Measurements from ENCODE around the gene CELSR1. TPM values are rescaled to one million over a fixed set of nuclear protein-coding genes. Genes with fewer than 3 reads are reported as not detected.

The CELSR1 gene
- total and polyA plus RNA-seq, 8 donors: 24.6 to 59.8 (median 33.3) TPM

- Histone ChIP-seq H3K36me3 (peaks cover 0 to 13% of the 10 kb centered on the region in 2 donors), H3K27ac (no peak overlapping the region), H3K4me3 (no peak overlapping the region), H3K9me3 (no peaks in the 10 kb centered on the region), H3K4me1 (no peaks in the 10 kb centered on the region), H3K27me3 (no peaks in the 10 kb centered on the region)
- DNase-seq: no peak
- no peak for ATAC-seq
- TF ChIP-seq CTCF (IDR thresholded peaks at IDR 0.05): no peak
- intact Hi-C loops (cut with DNase I): loop anchor here in 1 of 2 donors (10.0 kb wide), 1 partner anchor 317 kb away; no protein-coding TSS in a partner anchor
Measured at GRCh38 chr22:46312056-46312455, 225.4 kb downstream of the CELSR1 start.

Other genes starting within 250 kb of the CELSR1 start
- 1 to 10 TPM; 1.5 to 6.4 TPM for gene GTSE1, start 240.8 kb downstream of the CELSR1 start, total RNA-seq
- 10 to 100 TPM; 11.8 to 30.6 (median 16.5) TPM for gene GTSE1, start 240.8 kb downstream of the CELSR1 start, polyA plus RNA-seq (ENCODE audit: insufficient read length in 6 of 6)
- gene TRMU, start 201.9 kb downstream of the CELSR1 start, total RNA-seq: 10 to 100 TPM; 34.1 to 35.8 TPM
- 10 to 100 TPM; 39.9 to 53.1 (median 45.8) TPM for gene TRMU, start 201.9 kb downstream of the CELSR1 start, polyA plus RNA-seq (ENCODE audit: insufficient read length in 6 of 6)
- gene GRAMD4, start 82.8 kb upstream of the CELSR1 start, total RNA-seq: 10 to 100 TPM; 61.8 to 78.2 TPM
- 10 to 100 TPM; 25.2 to 51.9 (median 34.7) TPM for gene GRAMD4, start 82.8 kb upstream of the CELSR1 start, polyA plus RNA-seq (ENCODE audit: insufficient read length in 6 of 6)
- gene CERK, start 200.6 kb upstream of the CELSR1 start, total RNA-seq: 10 to 100 TPM; 25.0 to 34.1 TPM
- 10 to 100 TPM; 39.1 to 44.0 (median 42.0) TPM for gene CERK, start 200.6 kb upstream of the CELSR1 start, polyA plus RNA-seq (ENCODE audit: insufficient read length in 6 of 6)
- gene TBC1D22A, start 225.0 kb upstream of the CELSR1 start, total RNA-seq: 10 to 100 TPM; 27.3 to 33.5 TPM
- 10 to 100 TPM; 14.4 to 17.3 (median 15.1) TPM for gene TBC1D22A, start 225.0 kb upstream of the CELSR1 start, polyA plus RNA-seq (ENCODE audit: insufficient read length in 6 of 6)

Data from left lung (tissue), 10 donors.